GM18873 (cell line): Measurements from ENCODE around the gene LRRC46.

Experiments used
- ATAC-seq: cut with Tn5 transposase; IDR thresholded peaks from one replicate; pipeline ENCODE4 v1.9.1; 2021; ENCODE audit warnings: mild to moderate bottlenecking, moderate library complexity, moderate number of reproducible peaks; ENCODE audit not compliant: unreplicated experiment, low FRiP score

LRRC46 gene, protein sequence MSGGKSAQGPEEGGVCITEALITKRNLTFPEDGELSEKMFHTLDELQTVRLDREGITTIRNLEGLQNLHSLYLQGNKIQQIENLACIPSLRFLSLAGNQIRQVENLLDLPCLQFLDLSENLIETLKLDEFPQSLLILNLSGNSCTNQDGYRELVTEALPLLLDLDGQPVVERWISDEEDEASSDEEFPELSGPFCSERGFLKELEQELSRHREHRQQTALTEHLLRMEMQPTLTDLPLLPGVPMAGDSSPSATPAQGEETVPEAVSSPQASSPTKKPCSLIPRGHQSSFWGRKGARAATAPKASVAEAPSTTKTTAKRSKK

DNA sequence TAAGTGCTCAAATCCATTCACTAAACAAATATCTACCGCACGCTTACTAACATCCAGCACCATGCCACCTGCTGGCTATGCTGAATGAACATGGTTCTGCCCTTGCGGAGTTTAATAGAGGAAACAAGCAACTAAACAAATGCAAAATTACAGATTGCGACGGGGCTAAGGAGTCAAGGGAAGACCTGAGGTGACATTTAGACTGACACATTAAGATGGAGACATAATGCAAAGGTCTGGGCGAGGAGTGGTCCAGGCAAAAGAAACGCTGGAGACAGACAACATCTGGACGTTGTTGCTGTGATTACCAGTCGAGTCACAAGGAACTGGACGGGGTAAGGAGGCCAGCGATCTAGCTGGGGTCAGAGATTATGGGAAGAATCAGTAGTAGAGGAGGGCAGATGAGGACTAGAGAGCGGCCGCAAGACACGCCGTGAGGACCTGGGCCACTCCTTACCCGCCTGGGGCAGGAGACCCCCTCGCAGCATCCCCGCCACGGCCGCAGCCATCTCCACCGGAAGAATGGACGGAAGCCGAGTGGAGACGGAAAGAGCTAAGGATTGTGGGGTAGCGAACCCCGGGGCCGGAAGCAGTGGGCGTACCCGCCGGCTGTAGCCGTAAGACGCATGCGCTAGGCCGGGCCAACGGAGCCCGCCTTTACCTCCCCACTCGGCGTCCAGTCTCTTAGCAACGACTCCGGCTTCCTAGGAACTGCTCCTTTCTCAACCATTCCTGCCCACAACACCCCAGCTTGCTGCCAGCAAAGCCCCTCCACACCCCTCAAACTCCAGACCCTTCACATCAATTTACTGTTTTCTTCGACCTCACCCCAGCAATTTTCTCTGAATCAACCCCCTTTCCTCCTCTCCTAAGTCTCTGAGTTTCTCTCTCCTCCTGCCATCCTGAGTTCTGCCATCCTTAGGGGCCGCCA is at the start of gene LRRC46, which contains the start of gene MRPL10:
LRRC46 (plus strand) TSS at position 668 of the 931 bp plus-strand sequence. CDS start 320 bp downstream, outside the sequence.
MRPL10 (minus strand) TSS at position 539 of the 931 bp plus-strand sequence; CDS start at position 509, 30 bp downstream.
- ATAC-seq: peak; percentile 68

DNA sequence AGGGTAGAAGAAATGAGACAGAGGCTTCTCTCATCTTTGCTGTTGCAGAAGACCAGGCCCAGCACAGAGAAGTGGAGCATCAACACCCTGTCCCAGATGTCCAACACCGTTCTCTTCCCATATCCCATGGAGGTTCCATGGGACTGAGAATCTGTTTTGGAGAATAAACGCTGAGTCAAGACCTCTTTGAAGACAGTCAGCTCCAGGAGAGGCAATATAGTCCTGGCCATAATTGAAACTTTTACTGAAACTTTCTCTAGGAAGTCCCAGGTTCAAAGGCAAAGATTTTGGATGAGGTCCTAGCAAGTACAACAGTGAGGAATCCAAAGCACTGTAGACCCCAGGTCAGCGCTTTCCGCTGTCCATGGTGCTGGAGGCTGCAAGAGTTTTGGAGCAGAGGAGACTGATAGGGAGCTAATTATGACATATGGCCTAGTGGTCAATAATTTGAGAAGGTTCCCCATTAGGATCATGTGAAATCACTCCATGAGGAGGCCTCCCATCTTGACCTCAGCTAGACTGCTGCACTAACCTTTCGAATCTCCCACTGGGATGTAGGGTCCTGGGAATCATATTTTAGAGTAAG is 45.8 kb upstream of the LRRC46 start:
- no peak for ATAC-seq

DNA sequence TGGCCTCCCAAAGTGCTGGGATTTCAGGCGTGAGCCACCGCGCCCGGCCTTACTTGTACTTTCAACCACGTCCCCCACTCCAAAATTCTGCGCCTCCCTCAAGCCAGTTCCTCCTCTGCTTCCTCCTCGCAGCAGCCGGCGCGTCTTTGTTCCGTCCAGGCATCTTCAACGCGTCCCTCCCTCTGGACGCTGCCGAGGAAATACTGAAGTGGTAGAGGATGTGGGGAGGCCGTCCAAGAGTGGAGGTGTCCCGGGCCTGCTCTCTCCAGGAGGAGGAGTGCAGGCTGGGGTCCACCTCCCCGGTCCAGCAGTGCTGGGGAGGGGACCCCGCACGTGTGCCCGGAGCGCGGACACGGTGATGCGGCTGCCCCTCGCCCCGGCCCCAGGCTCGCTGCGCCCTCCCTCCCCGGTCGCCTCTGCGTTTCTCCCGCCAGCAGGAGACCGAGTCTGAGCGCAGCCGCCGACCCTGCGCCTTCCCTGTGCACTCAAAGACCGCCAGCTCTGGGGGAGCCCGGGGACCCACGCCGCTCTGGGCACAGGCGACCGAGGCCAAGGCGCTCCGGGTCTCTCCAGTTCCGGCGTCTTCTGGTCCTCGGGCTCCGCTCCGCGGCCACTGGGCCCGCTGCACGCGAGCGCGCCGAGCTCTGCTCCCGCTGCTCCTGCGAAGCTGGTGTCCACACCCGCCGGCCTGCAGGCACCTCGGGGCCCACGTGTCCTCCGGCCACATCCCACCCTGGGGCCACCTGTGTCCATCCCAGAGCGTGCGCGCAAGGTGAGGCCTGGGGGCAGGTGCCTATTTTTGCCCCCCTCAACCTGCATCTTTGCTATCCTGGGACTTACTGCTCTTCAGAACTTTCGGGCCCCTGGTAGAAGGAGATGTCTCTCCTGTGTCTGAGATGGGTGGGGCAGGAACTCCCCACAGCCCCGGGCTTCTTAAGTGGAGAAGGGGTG is 41.6 kb upstream of the LRRC46 start:
- no peak for ATAC-seq

DNA sequence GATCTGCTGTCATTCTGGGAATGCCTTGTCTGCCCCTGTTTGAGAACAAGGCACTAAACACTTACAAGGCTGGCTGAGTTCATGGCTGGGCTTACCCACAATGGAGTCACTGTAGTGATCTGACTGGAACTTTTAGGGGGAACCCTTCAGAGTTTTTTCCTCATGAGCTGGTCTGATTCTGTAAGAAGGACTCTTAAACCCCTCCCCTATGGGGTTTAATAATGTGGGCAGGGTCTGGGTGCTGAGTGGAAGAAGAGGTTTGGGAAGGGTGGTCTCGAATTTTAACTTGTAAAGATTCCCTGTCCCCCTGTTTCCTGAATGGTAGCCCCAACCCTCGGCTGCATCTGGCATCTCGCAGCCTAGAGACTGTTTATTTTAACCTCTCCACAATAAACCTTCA is 40.4 kb upstream of the LRRC46 start:
- no peak for ATAC-seq

DNA sequence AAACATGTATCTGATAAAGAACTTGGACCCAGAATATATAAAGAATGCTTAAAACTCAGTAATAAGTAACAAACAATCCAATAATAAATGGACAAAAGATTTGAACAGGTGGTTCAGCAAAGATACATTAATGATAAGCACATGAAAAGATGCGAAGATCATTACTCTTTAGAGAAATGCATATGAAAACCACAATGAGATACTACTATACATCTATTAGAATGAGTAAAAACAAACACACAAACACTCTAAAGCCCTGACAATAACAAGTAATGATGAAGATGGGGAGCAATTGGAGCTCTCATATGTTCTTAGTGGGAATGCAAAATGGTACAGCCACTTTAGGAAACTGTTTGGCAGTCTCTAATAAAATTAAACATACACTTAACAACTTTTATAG is 39.0 kb upstream of the LRRC46 start:
- no peak for ATAC-seq

DNA sequence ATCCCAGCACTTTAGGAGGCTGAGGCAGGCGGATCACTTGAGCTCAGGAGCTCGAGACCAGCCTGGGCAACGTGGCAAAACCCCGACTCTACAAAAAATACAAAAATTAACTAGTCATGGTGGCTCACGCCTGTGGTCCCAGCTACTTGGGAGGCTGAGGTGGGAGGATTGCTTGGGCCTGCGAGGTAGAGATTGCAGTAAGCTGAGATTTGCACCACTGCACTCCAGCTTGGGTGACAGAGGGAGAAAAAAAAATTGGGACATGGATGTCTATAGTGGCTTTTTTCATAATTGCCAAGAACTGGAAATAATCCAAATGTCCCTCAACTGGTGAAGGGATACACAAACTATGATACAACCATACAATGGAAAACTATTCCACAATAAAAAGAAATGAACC is 38.5 kb upstream of the LRRC46 start:
- no peak for ATAC-seq

DNA sequence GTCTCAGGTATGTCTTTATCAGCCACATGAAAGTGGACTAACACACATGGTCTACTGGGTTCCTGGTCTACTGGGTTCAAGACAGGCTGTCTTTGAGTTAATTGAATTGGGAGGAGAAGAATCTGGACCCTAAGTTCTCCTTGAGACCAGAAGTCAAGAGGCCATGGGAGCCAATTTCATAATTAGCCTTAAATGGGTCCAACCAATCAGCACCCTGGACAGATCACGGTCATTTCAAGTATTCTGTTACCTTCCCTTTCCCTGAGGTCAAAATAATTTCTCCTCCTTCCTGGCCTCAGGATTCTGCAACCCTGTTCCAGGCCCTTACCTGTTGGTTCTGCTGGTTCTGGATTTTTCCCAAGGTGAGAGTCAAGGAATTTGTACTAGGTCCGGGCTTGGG is 33.7 kb upstream of the LRRC46 start:
- ATAC-seq: no peak

DNA sequence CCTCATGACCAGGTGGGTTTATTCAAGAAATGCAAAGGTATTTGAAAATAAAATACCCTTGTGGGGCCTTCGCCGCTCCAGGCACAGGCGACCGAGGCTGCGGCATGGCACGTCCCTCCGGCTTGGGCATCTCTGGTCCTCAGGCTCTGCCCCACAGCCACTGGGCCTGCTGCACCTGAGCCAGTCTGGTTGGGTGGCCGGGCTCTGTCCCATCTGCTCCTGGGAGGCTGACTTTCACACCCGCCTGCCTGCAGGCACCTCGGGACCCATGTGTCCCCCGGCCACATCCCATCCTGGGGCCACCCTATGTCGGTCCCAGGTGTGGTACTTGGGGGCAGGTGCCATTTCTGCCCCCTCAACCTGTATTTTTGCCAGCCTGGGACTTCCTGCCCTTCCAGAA is 30.8 kb upstream of the LRRC46 start:
- ATAC-seq: no peak

DNA sequence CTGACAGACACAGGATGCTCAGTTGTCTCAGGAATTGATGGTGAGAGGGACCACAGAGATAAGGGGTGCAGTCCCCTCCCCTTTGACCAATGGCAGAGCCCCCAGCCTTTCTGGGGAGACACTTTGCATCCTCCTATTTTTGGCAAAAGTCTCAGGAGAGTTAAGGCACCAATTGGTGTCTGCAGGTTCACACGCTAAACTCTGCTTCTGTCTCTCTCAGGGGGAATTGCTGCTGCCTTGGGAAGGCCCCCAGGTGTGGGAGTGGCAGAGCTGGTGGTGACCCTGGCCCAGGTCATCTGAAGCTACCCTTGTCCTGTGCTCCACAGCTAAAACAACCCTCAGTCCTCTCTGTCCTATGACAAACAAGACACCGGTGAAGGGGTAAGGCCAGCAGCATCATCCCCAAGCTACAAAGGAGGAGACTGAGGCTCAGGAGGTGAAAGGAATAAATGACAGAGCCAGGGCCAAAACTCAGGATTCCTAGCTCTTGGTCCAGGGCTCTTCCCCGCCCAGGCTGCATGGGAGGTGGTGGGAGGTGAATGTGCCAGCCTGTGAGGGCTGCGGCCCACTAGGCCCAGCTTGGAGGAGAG is 30.2 kb upstream of the LRRC46 start:
- no peak for ATAC-seq

DNA sequence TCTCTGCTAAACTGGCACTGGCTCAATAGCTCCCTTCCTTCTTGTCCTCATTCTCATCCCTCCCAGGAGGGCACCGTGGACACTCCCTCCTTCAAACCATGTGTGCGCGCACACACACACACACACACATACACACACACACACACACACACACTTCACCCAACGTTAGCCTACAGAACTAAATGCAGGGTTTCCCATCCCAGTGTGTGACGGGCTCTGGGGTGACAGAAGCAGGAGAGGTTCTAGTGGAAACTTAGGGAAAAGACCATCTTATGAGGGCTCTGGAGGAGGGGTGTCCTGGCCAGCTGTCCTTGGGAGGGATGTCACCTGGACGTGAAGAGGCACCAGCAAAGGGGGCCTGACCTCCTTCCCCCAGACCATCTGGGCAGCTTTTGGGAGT is 29.6 kb upstream of the LRRC46 start:
- ATAC-seq: no peak

DNA sequence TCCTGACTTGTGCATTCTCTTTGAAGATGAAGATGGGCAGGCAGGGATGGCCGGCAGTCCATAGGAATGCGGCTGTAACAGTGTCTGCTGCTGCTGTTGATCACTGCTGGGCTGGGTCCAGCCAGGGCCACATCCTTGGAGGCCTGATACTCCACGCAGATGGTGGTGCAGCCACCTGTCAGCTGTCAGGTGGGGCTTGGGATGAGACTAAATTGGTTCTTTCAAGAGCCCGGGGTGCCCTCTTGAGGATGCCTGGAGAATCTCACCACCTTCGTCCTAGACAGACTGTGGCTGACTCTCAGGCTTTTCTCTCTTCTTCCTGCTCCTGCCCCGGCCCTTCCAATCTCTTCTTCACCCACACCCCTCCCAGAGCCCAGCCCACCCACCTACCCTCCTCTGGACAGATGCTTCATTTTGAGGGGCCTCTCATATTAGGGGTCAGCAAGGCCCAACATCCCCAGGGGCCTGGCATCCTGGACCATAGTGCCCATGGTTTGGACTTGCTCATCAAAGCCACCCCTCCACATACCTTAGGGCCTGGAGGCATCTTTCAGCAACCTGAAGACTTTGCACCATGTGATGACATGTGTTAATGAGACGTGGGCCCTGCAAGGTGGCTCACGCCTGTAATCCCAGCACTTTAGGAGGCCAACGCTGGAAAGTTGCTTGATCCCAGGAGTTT is 29.0 kb upstream of the LRRC46 start:
- no peak for ATAC-seq

DNA sequence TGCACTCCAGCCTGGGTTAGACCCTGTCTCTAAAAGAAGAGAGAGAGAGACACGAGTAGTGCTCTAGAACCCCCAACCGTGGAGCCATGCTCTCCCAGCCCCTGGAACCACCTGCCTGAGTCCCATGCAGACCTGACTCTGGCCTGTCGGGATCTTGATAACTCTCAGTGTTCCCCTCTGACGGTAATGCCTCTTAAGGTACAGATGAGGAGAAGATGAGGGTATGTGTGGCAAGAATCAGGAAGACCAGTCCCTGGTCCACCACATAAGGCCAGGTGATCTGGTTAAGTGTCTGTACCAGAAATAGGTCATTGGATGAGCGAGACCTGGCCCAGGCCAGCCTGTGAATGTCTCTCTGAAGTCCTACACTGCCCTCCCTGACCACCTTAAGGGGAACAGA is 28.3 kb upstream of the LRRC46 start:
- ATAC-seq: no peak

DNA sequence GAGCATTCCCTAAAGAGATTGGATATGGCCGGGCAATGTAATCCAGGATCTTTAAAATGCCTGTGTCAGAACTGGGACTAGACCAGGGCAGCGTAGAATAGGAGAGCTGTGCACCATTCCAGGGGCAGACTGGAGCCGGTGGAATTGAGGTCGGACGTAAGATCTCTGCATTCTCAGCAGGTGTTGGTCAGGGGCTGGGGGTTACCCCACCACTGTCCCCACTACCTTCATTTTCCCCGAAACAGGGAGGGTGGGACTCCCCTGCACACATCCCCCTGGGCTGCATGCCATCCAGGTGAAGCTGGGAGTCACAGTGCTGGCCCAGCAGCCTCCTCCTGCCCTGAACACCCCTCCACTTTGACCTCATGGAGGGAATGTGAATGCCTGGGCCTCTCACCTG is 27.7 kb upstream of the LRRC46 start:
- no peak for ATAC-seq

DNA sequence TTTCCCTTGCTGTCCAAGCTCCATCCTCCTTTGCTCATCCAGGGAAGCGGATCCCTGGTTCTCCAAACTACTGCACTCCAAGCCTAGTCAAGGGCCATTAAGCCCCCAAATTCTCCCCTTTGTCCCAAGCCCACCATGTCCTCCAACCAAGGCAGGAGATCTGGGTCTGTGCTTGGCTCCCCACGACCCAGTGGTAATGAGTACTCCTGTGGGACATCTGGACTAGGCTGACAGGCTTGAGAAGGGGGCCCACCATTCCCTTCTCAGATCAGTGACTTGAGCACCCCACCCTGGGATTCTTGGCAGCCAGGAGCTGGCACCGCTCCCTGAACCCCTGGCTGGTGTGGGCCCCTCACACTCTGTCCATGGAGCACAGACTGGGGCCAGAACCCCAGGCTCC is 27.0 kb upstream of the LRRC46 start:
- no peak for ATAC-seq

DNA sequence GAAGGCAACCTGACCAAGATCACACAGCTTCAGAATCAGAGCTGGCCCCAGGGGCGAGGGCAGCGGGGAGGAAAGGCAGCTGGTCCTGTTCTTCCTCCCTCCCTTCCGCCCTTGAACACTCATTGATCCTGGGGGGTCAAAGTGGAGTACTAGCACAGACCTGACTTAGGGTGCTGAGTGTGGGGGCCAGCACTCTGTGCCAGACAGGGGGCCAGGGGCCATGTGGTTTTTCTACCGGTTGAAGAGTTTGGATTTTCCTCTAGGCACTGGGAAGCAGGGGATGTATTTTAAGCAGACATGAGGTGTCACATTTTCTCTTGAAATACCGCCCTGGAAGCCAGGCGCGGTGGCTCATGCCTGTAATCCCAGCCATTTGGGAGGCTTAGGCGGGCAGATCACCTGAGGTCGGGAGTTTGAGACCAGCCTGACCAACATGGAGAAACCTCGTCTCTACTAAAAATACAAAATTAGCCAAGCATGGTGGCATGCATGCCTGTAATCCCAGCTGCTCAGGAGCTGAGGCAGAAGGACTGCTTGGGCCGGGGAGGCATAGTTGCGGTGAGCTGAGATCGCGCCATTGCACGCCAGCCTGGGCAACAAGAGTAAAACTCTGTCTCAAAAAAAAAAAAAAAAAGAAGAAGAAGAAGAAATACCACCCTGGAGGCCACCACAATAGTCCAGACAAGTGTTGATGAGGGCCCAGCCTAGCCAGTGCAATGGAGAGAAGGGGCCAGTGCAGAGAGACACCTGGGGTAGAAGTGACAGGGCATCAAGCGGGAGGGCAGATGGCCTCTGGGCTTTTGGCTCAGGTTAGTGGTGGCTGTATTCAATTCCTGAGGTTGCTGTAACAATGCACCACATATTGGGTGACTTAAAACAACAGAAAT is 25.2 kb upstream of the LRRC46 start:
- no peak for ATAC-seq

DNA sequence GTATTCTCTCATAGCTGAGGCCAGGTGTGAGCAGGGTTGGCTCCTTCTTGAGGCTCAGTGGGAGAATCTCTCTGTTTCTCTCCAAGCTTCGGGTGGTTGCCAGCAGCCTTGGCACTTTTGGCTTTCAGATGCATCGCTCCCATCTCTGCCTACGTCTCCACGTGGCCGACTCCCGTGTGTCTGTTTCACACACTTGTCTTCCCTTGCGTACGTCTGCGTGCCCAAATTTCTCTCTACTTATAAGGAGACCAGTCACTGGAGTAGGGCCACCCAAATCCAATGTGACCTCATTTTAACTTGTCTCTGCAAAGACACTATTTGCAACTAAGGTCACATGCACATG is 24.6 kb upstream of the LRRC46 start:
- ATAC-seq: no peak

DNA sequence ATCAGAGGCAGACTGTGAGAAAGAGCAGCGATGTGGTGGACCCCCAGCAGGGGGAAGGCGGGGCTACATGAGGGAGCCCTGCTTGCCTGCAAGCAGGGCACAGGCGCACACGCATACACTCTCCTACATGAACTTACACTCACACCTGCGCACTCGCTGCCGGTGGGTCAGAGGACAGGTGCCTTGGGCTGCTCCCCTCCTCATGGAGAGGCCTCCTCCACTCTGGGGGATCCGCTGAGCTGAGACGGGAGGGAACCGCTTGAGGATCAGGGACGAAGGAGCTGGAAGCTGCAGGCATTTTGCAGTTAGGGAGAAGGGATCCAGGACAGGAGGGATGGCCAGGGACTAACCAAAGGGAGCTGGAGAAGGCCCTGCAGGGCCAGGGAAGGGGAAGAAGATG is 24.0 kb upstream of the LRRC46 start:
- ATAC-seq: no peak
